ENCODE data around the gene KPRP. TPM values are rescaled to one million over a fixed set of nuclear protein-coding genes. Genes with fewer than 3 reads are reported as not detected.

Gene KPRP
- polyA plus RNA-seq (2012; ENCODE audit: low read depth, missing spikeins): not detected

- FAIRE-seq: no peak
These were observed at the start of gene KPRP for GRCh38 chr1:152757747-152758146. TSS of gene KPRP (plus strand) at chr1:152758025. CDS start at chr1:152759589, 1,564 bp downstream.

GRCh38 chr1:152718238-152718637 lies 39.6 kb upstream of the KPRP start:
- DNase-seq (ENCODE audit: insufficient read length, low spot score) (no peak), FAIRE-seq (no peak)
- TF ChIP-seq POLR2A (IDR thresholded peaks at IDR 0.05; ENCODE audit: low read depth, low read length) (no peak), POLR2AphosphoS5 (IDR thresholded peaks at IDR 0.05; ENCODE audit: low read depth, low read length) (no peak), SPI1 (IDR thresholded peaks at IDR 0.05; ENCODE audit: low read depth, low read length) (no peak), PAX5 (IDR thresholded peaks at IDR 0.05; ENCODE audit: insufficient read depth, low read length, severe bottlenecking) (no peak), POU2F2 (IDR thresholded peaks at IDR 0.05; ENCODE audit: low read depth, low read length) (no peak), TAF1 (IDR thresholded peaks at IDR 0.05; ENCODE audit: low read depth, low read length) (no peak)

More at GRCh38 chr1:152757747-152758146, at the start of gene KPRP:
- no peak for DNase-seq (ENCODE audit: insufficient read length, low spot score)
- TF ChIP-seq POLR2AphosphoS5 (IDR thresholded peaks at IDR 0.05; ENCODE audit: low read depth, low read length) (no peak), SPI1 (IDR thresholded peaks at IDR 0.05; ENCODE audit: low read depth, low read length) (no peak), POU2F2 (IDR thresholded peaks at IDR 0.05; ENCODE audit: low read depth, low read length) (no peak), POLR2A (IDR thresholded peaks at IDR 0.05; ENCODE audit: low read depth, low read length) (no peak), TAF1 (IDR thresholded peaks at IDR 0.05; ENCODE audit: low read depth, low read length) (no peak), PAX5 (IDR thresholded peaks at IDR 0.05; ENCODE audit: insufficient read depth, low read length, severe bottlenecking) (no peak)

GRCh38 chr1:152725261-152725660 lies 32.6 kb upstream of the KPRP start:
- no peak for TF ChIP-seq TAF1 (IDR thresholded peaks at IDR 0.05; ENCODE audit: low read depth, low read length)
- no peak for TF ChIP-seq POLR2A (IDR thresholded peaks at IDR 0.05; ENCODE audit: low read depth, low read length)
- no peak for TF ChIP-seq SPI1 (IDR thresholded peaks at IDR 0.05; ENCODE audit: low read depth, low read length)
- no peak for TF ChIP-seq POLR2AphosphoS5 (IDR thresholded peaks at IDR 0.05; ENCODE audit: low read depth, low read length)
- TF ChIP-seq POU2F2 (IDR thresholded peaks at IDR 0.05; ENCODE audit: low read depth, low read length): no peak
- TF ChIP-seq PAX5 (IDR thresholded peaks at IDR 0.05; ENCODE audit: insufficient read depth, low read length, severe bottlenecking): no peak
- no peak for FAIRE-seq
- DNase-seq (ENCODE audit: insufficient read length, low spot score): no peak

- TF ChIP-seq POU2F2 (IDR thresholded peaks at IDR 0.05; ENCODE audit: low read depth, low read length) (no peak), POLR2AphosphoS5 (IDR thresholded peaks at IDR 0.05; ENCODE audit: low read depth, low read length) (no peak), PAX5 (IDR thresholded peaks at IDR 0.05; ENCODE audit: insufficient read depth, low read length, severe bottlenecking) (no peak), POLR2A (IDR thresholded peaks at IDR 0.05; ENCODE audit: low read depth, low read length) (no peak), SPI1 (IDR thresholded peaks at IDR 0.05; ENCODE audit: low read depth, low read length) (no peak), TAF1 (IDR thresholded peaks at IDR 0.05; ENCODE audit: low read depth, low read length) (no peak)
- DNase-seq (ENCODE audit: insufficient read length, low spot score) (no peak), FAIRE-seq (no peak)
These were observed 28.8 kb upstream of the KPRP start for GRCh38 chr1:152728986-152729385.

- no peak for DNase-seq (ENCODE audit: insufficient read length, low spot score)
- FAIRE-seq: no peak
- TF ChIP-seq SPI1 (IDR thresholded peaks at IDR 0.05; ENCODE audit: low read depth, low read length): no peak
- no peak for TF ChIP-seq POLR2AphosphoS5 (IDR thresholded peaks at IDR 0.05; ENCODE audit: low read depth, low read length)
- TF ChIP-seq PAX5 (IDR thresholded peaks at IDR 0.05; ENCODE audit: insufficient read depth, low read length, severe bottlenecking): no peak
- no peak for TF ChIP-seq POLR2A (IDR thresholded peaks at IDR 0.05; ENCODE audit: low read depth, low read length)
- no peak for TF ChIP-seq TAF1 (IDR thresholded peaks at IDR 0.05; ENCODE audit: low read depth, low read length)
- no peak for TF ChIP-seq POU2F2 (IDR thresholded peaks at IDR 0.05; ENCODE audit: low read depth, low read length)
These were observed 22.2 kb upstream of the KPRP start for GRCh38 chr1:152735648-152736047.

- DNase-seq (ENCODE audit: insufficient read length, low spot score) (no peak), FAIRE-seq (no peak)
- TF ChIP-seq TAF1 (IDR thresholded peaks at IDR 0.05; ENCODE audit: low read depth, low read length) (no peak), POLR2AphosphoS5 (IDR thresholded peaks at IDR 0.05; ENCODE audit: low read depth, low read length) (no peak), POU2F2 (IDR thresholded peaks at IDR 0.05; ENCODE audit: low read depth, low read length) (no peak)
These were observed 19.8 kb upstream of the KPRP start for GRCh38 chr1:152737997-152738396.

- TF ChIP-seq PAX5 (IDR thresholded peaks at IDR 0.05; ENCODE audit: insufficient read depth, low read length, severe bottlenecking) (no peak), POLR2AphosphoS5 (IDR thresholded peaks at IDR 0.05; ENCODE audit: low read depth, low read length) (no peak), POU2F2 (IDR thresholded peaks at IDR 0.05; ENCODE audit: low read depth, low read length) (no peak), POLR2A (IDR thresholded peaks at IDR 0.05; ENCODE audit: low read depth, low read length) (no peak), SPI1 (IDR thresholded peaks at IDR 0.05; ENCODE audit: low read depth, low read length) (no peak), TAF1 (IDR thresholded peaks at IDR 0.05; ENCODE audit: low read depth, low read length) (no peak)
- no peak for DNase-seq (ENCODE audit: insufficient read length, low spot score)
- no peak for FAIRE-seq
These were observed 18.0 kb upstream of the KPRP start for GRCh38 chr1:152739841-152740240.

- TF ChIP-seq POLR2A (IDR thresholded peaks at IDR 0.05; ENCODE audit: low read depth, low read length) (no peak), SPI1 (IDR thresholded peaks at IDR 0.05; ENCODE audit: low read depth, low read length) (no peak), PAX5 (IDR thresholded peaks at IDR 0.05; ENCODE audit: insufficient read depth, low read length, severe bottlenecking) (no peak), POLR2AphosphoS5 (IDR thresholded peaks at IDR 0.05; ENCODE audit: low read depth, low read length) (no peak), POU2F2 (IDR thresholded peaks at IDR 0.05; ENCODE audit: low read depth, low read length) (no peak), TAF1 (IDR thresholded peaks at IDR 0.05; ENCODE audit: low read depth, low read length) (no peak)
- FAIRE-seq (no peak), DNase-seq (ENCODE audit: insufficient read length, low spot score) (no peak)
These were observed 16.2 kb upstream of the KPRP start for GRCh38 chr1:152741656-152742055.

- no peak for TF ChIP-seq POU2F2 (IDR thresholded peaks at IDR 0.05; ENCODE audit: low read depth, low read length)
- TF ChIP-seq SPI1 (IDR thresholded peaks at IDR 0.05; ENCODE audit: low read depth, low read length): no peak
- no peak for TF ChIP-seq PAX5 (IDR thresholded peaks at IDR 0.05; ENCODE audit: insufficient read depth, low read length, severe bottlenecking)
- no peak for TF ChIP-seq POLR2AphosphoS5 (IDR thresholded peaks at IDR 0.05; ENCODE audit: low read depth, low read length)
- no peak for TF ChIP-seq POLR2A (IDR thresholded peaks at IDR 0.05; ENCODE audit: low read depth, low read length)
- TF ChIP-seq TAF1 (IDR thresholded peaks at IDR 0.05; ENCODE audit: low read depth, low read length): no peak
- FAIRE-seq (no peak), DNase-seq (ENCODE audit: insufficient read length, low spot score) (no peak)
These were observed 14.3 kb upstream of the KPRP start for GRCh38 chr1:152743371-152744145.
